H1 (cell line): ENCODE measurements around the gene DPP8. TPM values are rescaled to one million over a fixed set of nuclear protein-coding genes. Genes with fewer than 3 reads are reported as not detected.

ENCODE experiments used
- CTCF ChIA-PET: fragments of 300-600 bp; sonication (Branson Sonifier 250); formaldehyde crosslinking; loops from one replicate; lab custom pipeline; 2021; ENCODE audit not compliant: partially characterized antibody; lab: Charles Lee
- POLR2A ChIA-PET: fragments of 300-600 bp; sonication (Branson Sonifier 250); formaldehyde crosslinking; loops from one replicate; lab custom pipeline; 2021; ENCODE audit warnings: inconsistent platforms; ENCODE audit not compliant: partially characterized antibody; lab: Charles Lee
- DNase-seq, 2 experiments: peaks; one replicate each; pipeline versions ENCODE4 v3.0.0 to v3.0.0-alpha.2; 2010 to 2022; ENCODE audit warnings: low spot score in 2 of 2, low read depth in 1 of 2, mixed read lengths in 1 of 2
- FAIRE-seq: peaks from 2 replicates; lab custom pipeline; 2011; peaks lifted over from hg19 to GRCh38; lab: Jason Lieb, UNC
- H2AFZ ChIP-seq: 2 replicates; pipeline ENCODE4 v1.8.1; 2012; ENCODE audit warnings: low read length, inconsistent platforms
- H2AK5ac ChIP-seq: 2 replicates; pipeline ENCODE4 v1.6.1; 2013; ENCODE audit warnings: low read depth, low read length
- H2BK120ac ChIP-seq: replicated peaks from 2 replicates; pipeline ENCODE3; 2013; ENCODE audit warnings: low read depth, low read length, inconsistent platforms
- H2BK12ac ChIP-seq: 2 replicates; pipeline ENCODE4 v1.6.1; 2013; ENCODE audit warnings: low read depth, low read length
- H2BK15ac ChIP-seq: 2 replicates; pipeline ENCODE4 v1.6.1; 2013; ENCODE audit warnings: low read length
- H2BK20ac ChIP-seq: 2 replicates; pipeline ENCODE4 v1.6.1; 2013; ENCODE audit warnings: low read length
- H2BK5ac ChIP-seq: 2 replicates; pipeline ENCODE4 v1.6.1; 2013; ENCODE audit warnings: low read depth, low read length
- H3K14ac ChIP-seq: 2 replicates; pipeline ENCODE4 v1.6.1; 2013; ENCODE audit warnings: inconsistent platforms; ENCODE audit not compliant: insufficient read length
- H3K18ac ChIP-seq: 2 replicates; pipeline ENCODE4 v1.6.1; 2013; ENCODE audit warnings: low read length; ENCODE audit errors: extremely low read depth
- H3K23ac ChIP-seq: 2 replicates; pipeline ENCODE4 v1.6.1; 2013; ENCODE audit warnings: inconsistent platforms; ENCODE audit not compliant: insufficient read length
- H3K23me2 ChIP-seq: 2 replicates; pipeline ENCODE4 v1.6.1; 2013; ENCODE audit warnings: low read depth, low read length
- H3K27ac ChIP-seq: 2 replicates; pipeline ENCODE4 v1.6.1; 2011; ENCODE audit warnings: low read depth, low read length, inconsistent platforms
- H3K27me3 ChIP-seq, 4 experiments: replicated peaks in 1 of 4; 1 replicate in 1 of 4; 2 replicates in 3 of 4; pipeline versions ENCODE4 v1.6.1 to v1.8.1; 2011 to 2013; ENCODE audit warnings: low read length in 3 of 4, mild to moderate bottlenecking in 3 of 4, inconsistent platforms in 2 of 4, mixed read lengths in 2 of 4, moderate library complexity in 1 of 4; ENCODE audit not compliant: control insufficient read depth in 3 of 4, insufficient read depth in 3 of 4; ENCODE audit errors: extremely low read depth in 1 of 4
- H3K36me3 ChIP-seq, 4 experiments: 2 replicates each; pipeline versions ENCODE4 v1.6.1 to v1.8.1; 2011 to 2013; ENCODE audit warnings: mild to moderate bottlenecking in 4 of 4, low read length in 3 of 4, moderate library complexity in 2 of 4, control low read depth in 1 of 4, inconsistent platforms in 1 of 4; ENCODE audit not compliant: insufficient read depth in 4 of 4, control insufficient read depth in 2 of 4
- H3K4ac ChIP-seq: replicated peaks from 2 replicates; pipeline ENCODE3; 2013; ENCODE audit warnings: low read length, low read depth, mixed read lengths, inconsistent platforms; ENCODE audit not compliant: insufficient read length
- H3K4me1 ChIP-seq, 4 experiments: replicated peaks in 1 of 4; 1 replicate in 1 of 4; 2 replicates in 3 of 4; pipeline versions ENCODE4 v1.6.1 to v1.8.1; 2011 to 2013; ENCODE audit warnings: low read length in 3 of 4, inconsistent platforms in 2 of 4, mixed read lengths in 1 of 4; ENCODE audit not compliant: insufficient read depth in 4 of 4, control insufficient read depth in 3 of 4
- H3K4me2 ChIP-seq, 2 experiments: 2 replicates each; pipeline versions ENCODE4 v1.6.1 to v1.8.1; 2011 to 2013; ENCODE audit warnings: low read depth in 2 of 2, low read length in 2 of 2, control low read depth in 1 of 2, inconsistent platforms in 1 of 2, mild to moderate bottlenecking in 1 of 2; ENCODE audit not compliant: insufficient read depth in 1 of 2
- H3K4me3 ChIP-seq, 4 experiments: fragments of 200-600, 300-600 bp in 1 of 4; sonication (generic), shearing (Covaris generic), sonication (Bioruptor Twin) in 1 of 4; 2 replicates each; pipeline versions ENCODE4 v1.5.1 to v1.8.1; 2011 to 2016; ENCODE audit warnings: low read length in 4 of 4, low read depth in 3 of 4, control low read depth in 2 of 4, inconsistent platforms in 2 of 4, mild to moderate bottlenecking in 2 of 4, mixed read lengths in 1 of 4, moderate library complexity in 1 of 4; ENCODE audit not compliant: insufficient read depth in 2 of 4; ENCODE audit errors: extremely low read depth in 1 of 4
- H3K56ac ChIP-seq: replicated peaks from 2 replicates; pipeline ENCODE3; 2013; ENCODE audit warnings: low read depth, mild to moderate bottlenecking, mixed read lengths, low read length, inconsistent platforms; ENCODE audit not compliant: insufficient read length
- H3K79me1 ChIP-seq: 2 replicates; pipeline ENCODE4 v1.6.1; 2013; ENCODE audit warnings: low read depth, low read length, control low read depth
- H3K79me2 ChIP-seq, 2 experiments: 2 replicates each; pipeline versions ENCODE4 v1.6.1 to v1.8.1; 2012 to 2013; ENCODE audit warnings: low read length in 2 of 2, mild to moderate bottlenecking in 2 of 2, inconsistent platforms in 1 of 2; ENCODE audit not compliant: insufficient read depth in 2 of 2, control insufficient read depth in 1 of 2
- H3K9ac ChIP-seq, 4 experiments: replicated peaks in 1 of 4; 1 replicate in 1 of 4; 2 replicates in 3 of 4; pipeline versions ENCODE4 v1.6.1 to v1.8.1; 2011 to 2013; ENCODE audit warnings: low read depth in 3 of 4, low read length in 3 of 4, control low read depth in 2 of 4, mild to moderate bottlenecking in 2 of 4, moderate library complexity in 2 of 4, inconsistent platforms in 1 of 4; ENCODE audit errors: extremely low read depth in 1 of 4
- H3K9me3 ChIP-seq, 2 experiments: 2 replicates each; pipeline versions ENCODE4 v1.6.1 to v1.8.1; 2012 to 2013; ENCODE audit warnings: mild to moderate bottlenecking in 2 of 2, moderate library complexity in 2 of 2, control low read depth in 1 of 2, inconsistent platforms in 1 of 2, low read depth in 1 of 2, low read length in 1 of 2, mixed read lengths in 1 of 2; ENCODE audit not compliant: insufficient read depth in 2 of 2
- H4K20me1 ChIP-seq, 2 experiments: replicated peaks in 1 of 2; 2 replicates each; pipeline versions ENCODE3 to v1.8.1; 2011 to 2013; ENCODE audit warnings: inconsistent platforms in 2 of 2, low read length in 2 of 2, mild to moderate bottlenecking in 1 of 2; ENCODE audit not compliant: insufficient read depth in 2 of 2, control insufficient read depth in 1 of 2
- H4K5ac ChIP-seq: 2 replicates; pipeline ENCODE4 v1.6.1; 2013; ENCODE audit warnings: low read length, low read depth, mixed read lengths, inconsistent platforms; ENCODE audit not compliant: insufficient read length
- H4K8ac ChIP-seq: 2 replicates; pipeline ENCODE4 v1.8.0; 2013; ENCODE audit warnings: mild to moderate bottlenecking, moderate library complexity, low read length, inconsistent platforms; ENCODE audit not compliant: insufficient read depth; ENCODE audit errors: extremely low read depth
- H4K91ac ChIP-seq: replicated peaks from 2 replicates; pipeline ENCODE3; 2013; ENCODE audit warnings: low read length, mixed read lengths, inconsistent platforms; ENCODE audit not compliant: insufficient read length
- ASH2L ChIP-seq: fragments of 200-600, 300-600 bp; sonication (generic); IDR thresholded peaks from one replicate; pipeline ENCODE4 v1.7.1; 2017; ENCODE audit warnings: low read length
- BRCA1 ChIP-seq: IDR thresholded peaks from 2 replicates; pipeline ENCODE4 v1.6.1; 2012; ENCODE audit warnings: low read depth, low read length, improper control_type of control experiment
- EGR1 ChIP-seq: IDR thresholded peaks from 2 replicates; pipeline ENCODE4 v1.6.1; 2011; ENCODE audit warnings: low read depth, low read length, borderline replicate concordance
- EP300 ChIP-seq, 2 experiments: IDR thresholded peaks; 1 replicate in 1 of 2; 2 replicates in 1 of 2; pipeline ENCODE4 v1.6.1; 2011 to 2012; ENCODE audit warnings: low read depth in 2 of 2, low read length in 2 of 2, mild to moderate bottlenecking in 2 of 2, borderline replicate concordance in 1 of 2, inconsistent platforms in 1 of 2, moderate library complexity in 1 of 2
- GTF2F1 ChIP-seq: IDR thresholded peaks from 2 replicates; pipeline ENCODE4 v1.6.1; 2012; ENCODE audit warnings: low read depth, low read length, improper control_type of control experiment, borderline replicate concordance
- MAFK ChIP-seq: IDR thresholded peaks from 2 replicates; pipeline ENCODE4 v1.6.1; 2012; ENCODE audit warnings: low read depth, mild to moderate bottlenecking, improper control_type of control experiment, low read length
- NANOG ChIP-seq: IDR thresholded peaks from 2 replicates; pipeline ENCODE4 v1.6.1; 2011; ENCODE audit warnings: low read length, low read depth, mild to moderate bottlenecking, inconsistent platforms; ENCODE audit not compliant: insufficient read depth, poor library complexity, severe bottlenecking
- POU5F1 ChIP-seq: IDR thresholded peaks from 2 replicates; pipeline ENCODE4 v1.6.1; 2011; ENCODE audit warnings: low read depth, mild to moderate bottlenecking, low read length, moderate library complexity
- RNF2 ChIP-seq: fragments of 200-900, 300-1000 bp; sonication (generic); IDR thresholded peaks from 2 replicates; pipeline ENCODE4 v1.7.1; 2016; ENCODE audit warnings: borderline replicate concordance, low read depth, mild to moderate bottlenecking, antibody characterized with exemption, low read length; ENCODE audit not compliant: poor library complexity, severe bottlenecking; ENCODE audit errors: missing control alignments
- RXRA ChIP-seq: IDR thresholded peaks from 2 replicates; pipeline ENCODE4 v1.6.1; 2011; ENCODE audit warnings: low read depth, mild to moderate bottlenecking, low read length, moderate library complexity; ENCODE audit not compliant: insufficient read depth
- SRF ChIP-seq: IDR thresholded peaks from 2 replicates; pipeline ENCODE4 v1.6.1; 2011; ENCODE audit warnings: mild to moderate bottlenecking, low read depth, low read length, moderate library complexity
- TCF12 ChIP-seq: IDR thresholded peaks from 2 replicates; pipeline ENCODE4 v1.6.1; 2011; ENCODE audit warnings: low read depth, mild to moderate bottlenecking, low read length
- YY1 ChIP-seq: IDR thresholded peaks from 2 replicates; pipeline ENCODE4 v1.6.1; 2011; ENCODE audit warnings: low read depth, mild to moderate bottlenecking, low read length
- WGBS, 2 experiments: shearing (Covaris generic) in 1 of 2; methylation state at CpG; one replicate each; pipeline versions ENCODE4 v1.1.6 to v1.1.7; 2013 to 2015; ENCODE audit warnings: low lambda C conversion rate in 2 of 2, mixed read lengths in 2 of 2, inconsistent platforms in 1 of 2, low coverage in 1 of 2, missing lambda C conversion rate in 1 of 2; ENCODE audit not compliant: insufficient replicate concordance in 2 of 2, insufficient coverage in 1 of 2, insufficient read length in 1 of 2; ENCODE audit errors: extremely low coverage in 1 of 2, missing lambda C conversion rate in 1 of 2; 5-methylcytosine and 5-hydroxymethylcytosine counted together
- polyA plus RNA-seq, 7 experiments: library from polyadenylated mRNA; depleted of rRNA in 3 of 7; stranded (reverse) in 5 of 7; unstranded in 2 of 7; fragments of >200 nt in 5 of 7; fragments of 200-250 nt in 2 of 7; gene quantifications; 1 replicate in 5 of 7; 2 replicates in 1 of 7; 4 replicates in 1 of 7; pipeline versions ENCODE4 v1.2.1 to v1.2.3, GENCODE V29; 2011 to 2013; ENCODE audit warnings: missing spikeins in 2 of 7, mixed read lengths in 2 of 7
- total RNA-seq: library from RNA; stranded (reverse); fragmentation: NEBNext Ultra II Directional; extraction: Animal tissue kit (Norgen Biotek cat#: 25700); gene quantifications from 2 replicates; pipeline ENCODE4 v1.2.1, GENCODE V29; 2021

DPP8 gene
- total and polyA plus RNA-seq, 2 of the 8 experiments (the other 6 are each of a cell fraction or from before 2014, with no cell fraction given): 9.9 to 26.0 TPM

DNA sequence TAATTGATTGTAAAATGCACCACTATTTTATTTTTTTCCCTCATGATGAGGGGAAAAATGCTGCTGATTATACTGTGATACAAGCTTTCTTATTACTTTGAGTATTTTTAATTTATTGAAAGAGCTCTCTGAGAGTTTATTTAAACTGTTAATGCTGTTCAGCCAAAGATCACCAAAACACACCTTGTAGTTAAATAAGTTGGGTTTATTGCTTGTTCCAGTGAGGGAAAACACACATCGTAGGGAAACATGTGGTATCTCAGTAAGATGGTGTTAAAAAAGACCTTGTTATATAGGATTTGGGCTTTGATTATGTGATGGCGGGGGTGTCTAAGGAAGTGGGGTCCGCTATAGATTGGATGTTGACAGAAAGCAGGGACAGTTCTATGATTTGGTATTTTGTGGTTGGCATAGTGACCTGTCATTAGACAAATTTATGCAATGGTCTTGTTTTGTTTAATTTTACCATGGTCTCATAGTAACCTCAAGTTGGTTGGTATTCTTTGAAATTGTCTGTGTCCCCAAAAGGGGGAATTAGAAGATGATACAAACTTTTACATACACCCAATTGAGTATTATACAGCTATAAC is 23.8 kb upstream of the DPP8 start:
- H3K4ac ChIP-seq: no peak overlapping the region
- H2BK15ac ChIP-seq: no peak overlapping the region
- H3K4me3 ChIP-seq: no peak overlapping the region
- CTCF ChIA-PET: interaction anchor here (0.6 kb wide), 1 partner anchor 73 kb away, joined by 3 read pairs; no protein-coding TSS in a partner anchor
- H2BK20ac ChIP-seq: no peak overlapping the region
- H3K4me2 ChIP-seq: no peak overlapping the region
- peaks cover 0 to 3% (median 0%) of the 10 kb centered on the region in 4 experiments; a peak in 1 of 8 replicates for H3K36me3 ChIP-seq
- no peak for FAIRE-seq
- no peak overlapping the region for H4K8ac ChIP-seq
- H2BK120ac ChIP-seq: no peak overlapping the region
- no peak overlapping the region for H3K23ac ChIP-seq
- peaks cover 7 to 89% of the 10 kb centered on the region in 2 experiments for H3K79me2 ChIP-seq
- no peaks in the 10 kb centered on the region for H3K27me3 ChIP-seq
- POLR2A ChIA-PET: interaction anchor here (1.5 to 3.2 kb wide), 2 partner anchors 11 to 16 kb away, joined by 3 to 18 read pairs; partner anchors contain the start of gene HACD3
- no peak overlapping the region for H2AK5ac ChIP-seq
- WGBS, 2 experiments: 87% methylated on average over 3 of the region's 3 CpGs; no CpG with 5 or more reads in 1 of the 2 experiments
- H2BK5ac ChIP-seq: no peak overlapping the region
- H4K91ac ChIP-seq: no peak overlapping the region
- no peak overlapping the region for H2BK12ac ChIP-seq
- H3K79me1 ChIP-seq: peaks cover 3% of the 10 kb centered on the region; the same call in 1 of the 2 replicates
- no peak for DNase-seq
- H3K27ac ChIP-seq: no peak overlapping the region
- H3K56ac ChIP-seq: no peak overlapping the region
- no peak overlapping the region for H2AFZ ChIP-seq
- no peak overlapping the region for H3K9ac ChIP-seq
- H3K9me3 ChIP-seq: no peaks in the 10 kb centered on the region
- peaks cover 12% of the 10 kb centered on the region in 2 experiments for H4K20me1 ChIP-seq
- H3K4me1 ChIP-seq: no peaks in the 10 kb centered on the region
- H3K23me2 ChIP-seq: no peaks in the 10 kb centered on the region
- H4K5ac ChIP-seq: no peak overlapping the region
- no peak overlapping the region for H3K14ac ChIP-seq
- H3K18ac ChIP-seq: no peak overlapping the region
- TF ChIP-seq RXRA: no peak
- TF ChIP-seq SRF: no peak
- TF ChIP-seq ASH2L: no peak
- TF ChIP-seq RNF2: no peak
- no peak for TF ChIP-seq YY1
- no peak for TF ChIP-seq EGR1
- no peak for TF ChIP-seq TCF12
- TF ChIP-seq MAFK: no peak
- TF ChIP-seq POU5F1: no peak
- no peak for TF ChIP-seq BRCA1
- TF ChIP-seq NANOG: no peak
- TF ChIP-seq EP300 (IDR thresholded peaks at IDR 0.05; ENCODE audit: borderline replicate concordance in 1 of 2, low read depth in 2 of 2, low read length in 2 of 2): no peak
- TF ChIP-seq GTF2F1: no peak
